ENCODE results near the gene VPREB1.

VPREB1 gene

DNA sequence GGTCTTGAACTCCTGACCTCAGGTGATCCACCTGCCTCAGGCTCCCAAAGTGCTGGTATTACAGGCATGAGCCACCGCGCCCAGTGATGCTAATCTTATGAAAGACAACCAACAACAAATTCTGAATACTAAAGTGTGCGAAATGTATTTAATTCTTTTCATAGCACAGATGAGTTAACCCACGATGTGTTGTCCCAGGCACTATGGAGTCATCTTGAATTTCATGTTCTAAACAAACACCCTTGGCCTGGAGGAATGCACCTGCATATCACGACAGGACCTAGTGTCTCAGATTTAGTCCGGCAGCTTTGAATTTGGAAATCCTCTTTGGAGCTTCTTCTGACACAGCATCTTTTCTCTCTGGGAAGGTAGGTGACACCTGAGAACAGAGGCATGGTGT is 16.2 kb upstream of the VPREB1 start:
- WGBS (ENCODE audit: extremely low coverage, insufficient coverage, low lambda C conversion rate): no CpG with 5 or more reads among the region's 6 CpGs
- H3K27me3 ChIP-seq (ENCODE audit: insufficient read depth, low read length, poor library complexity): peaks cover 22% of the 10 kb centered on the region

DNA sequence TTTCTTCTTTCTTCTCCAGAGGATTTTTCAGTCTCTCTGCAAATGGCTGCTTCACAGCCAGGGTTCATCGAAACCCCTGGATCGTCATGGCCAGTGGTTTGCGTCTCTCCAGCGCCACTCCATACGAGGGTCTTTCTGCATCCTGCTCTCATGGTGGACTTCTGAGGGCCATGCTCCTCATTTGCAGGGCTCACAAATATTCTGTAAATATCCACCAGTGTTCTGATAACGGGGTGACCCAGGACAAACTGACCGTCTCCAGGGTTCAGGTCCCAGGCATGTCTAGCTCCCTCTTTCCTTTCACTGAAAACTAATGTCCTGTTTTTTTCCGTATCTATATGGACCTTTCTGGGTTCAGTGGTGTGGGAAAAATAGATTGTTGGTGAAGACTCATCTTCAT is 15.7 kb upstream of the VPREB1 start:
- no peak overlapping the region for H4K5ac ChIP-seq (ENCODE audit: low read length)
- H2BK5ac ChIP-seq (ENCODE audit: low read length): no peak overlapping the region
- no peak overlapping the region for H3K27ac ChIP-seq (ENCODE audit: low read depth, low read length)
- H3K18ac ChIP-seq (ENCODE audit: low read length): no peak overlapping the region
- H3K4me3 ChIP-seq (ENCODE audit: low read length): no peak overlapping the region
- no peak overlapping the region for H4K8ac ChIP-seq (ENCODE audit: low read depth, low read length)
- H3K36me3 ChIP-seq (ENCODE audit: control insufficient read depth, insufficient read depth, low read length): no peaks in the 10 kb centered on the region
- H3K27me3 ChIP-seq (ENCODE audit: insufficient read depth, low read length, poor library complexity): peaks cover 25% of the 10 kb centered on the region
- H3K79me1 ChIP-seq (ENCODE audit: low read length): no peaks in the 10 kb centered on the region
- no peak overlapping the region for H3K4me2 ChIP-seq (ENCODE audit: low read length)
- H2BK15ac ChIP-seq (replicated peaks; ENCODE audit: low read depth): no peak overlapping the region
- H3K56ac ChIP-seq (ENCODE audit: low read length): no peak overlapping the region
- H3K79me2 ChIP-seq (ENCODE audit: control insufficient read depth, insufficient read depth, low read length): no peaks in the 10 kb centered on the region
- DNase-seq: no peak
- H3K4ac ChIP-seq (ENCODE audit: low read depth, low read length): no peak overlapping the region
- H2BK120ac ChIP-seq (ENCODE audit: low read depth, low read length): no peak overlapping the region
- no peak overlapping the region for H3K9ac ChIP-seq (ENCODE audit: low read length)
- no CpG with 5 or more reads among the region's 8 CpGs for WGBS (ENCODE audit: extremely low coverage, insufficient coverage, low lambda C conversion rate)
- H2AK5ac ChIP-seq (ENCODE audit: low read length): no peak overlapping the region
- no peak overlapping the region for H3K23ac ChIP-seq (ENCODE audit: low read length)
- no peaks in the 10 kb centered on the region for H3K4me1 ChIP-seq (ENCODE audit: control insufficient read depth, low read depth, low read length)

More for the DNA sequence above, 16.2 kb upstream of the VPREB1 start:
- H4K8ac ChIP-seq (ENCODE audit: low read depth, low read length): no peak overlapping the region
- H3K27ac ChIP-seq (ENCODE audit: low read depth, low read length): no peak overlapping the region
- no peak overlapping the region for H3K56ac ChIP-seq (ENCODE audit: low read length)
- H2BK120ac ChIP-seq (ENCODE audit: low read depth, low read length): no peak overlapping the region
- no peak overlapping the region for H3K4me2 ChIP-seq (ENCODE audit: low read length)
- no peak overlapping the region for H2BK15ac ChIP-seq (replicated peaks; ENCODE audit: low read depth)
- no peaks in the 10 kb centered on the region for H3K4me1 ChIP-seq (ENCODE audit: control insufficient read depth, low read depth, low read length)
- DNase-seq: no peak
- no peak overlapping the region for H3K4ac ChIP-seq (ENCODE audit: low read depth, low read length)
- H2BK5ac ChIP-seq (ENCODE audit: low read length): no peak overlapping the region
- H4K5ac ChIP-seq (ENCODE audit: low read length): no peak overlapping the region
- no peak overlapping the region for H3K18ac ChIP-seq (ENCODE audit: low read length)
- no peak overlapping the region for H3K9ac ChIP-seq (ENCODE audit: low read length)
- H3K36me3 ChIP-seq (ENCODE audit: control insufficient read depth, insufficient read depth, low read length): no peaks in the 10 kb centered on the region
- H3K79me2 ChIP-seq (ENCODE audit: control insufficient read depth, insufficient read depth, low read length): no peaks in the 10 kb centered on the region
- no peaks in the 10 kb centered on the region for H3K79me1 ChIP-seq (ENCODE audit: low read length)
- no peak overlapping the region for H3K23ac ChIP-seq (ENCODE audit: low read length)
- H2AK5ac ChIP-seq (ENCODE audit: low read length): no peak overlapping the region
- no peak overlapping the region for H3K4me3 ChIP-seq (ENCODE audit: low read length)

DNA sequence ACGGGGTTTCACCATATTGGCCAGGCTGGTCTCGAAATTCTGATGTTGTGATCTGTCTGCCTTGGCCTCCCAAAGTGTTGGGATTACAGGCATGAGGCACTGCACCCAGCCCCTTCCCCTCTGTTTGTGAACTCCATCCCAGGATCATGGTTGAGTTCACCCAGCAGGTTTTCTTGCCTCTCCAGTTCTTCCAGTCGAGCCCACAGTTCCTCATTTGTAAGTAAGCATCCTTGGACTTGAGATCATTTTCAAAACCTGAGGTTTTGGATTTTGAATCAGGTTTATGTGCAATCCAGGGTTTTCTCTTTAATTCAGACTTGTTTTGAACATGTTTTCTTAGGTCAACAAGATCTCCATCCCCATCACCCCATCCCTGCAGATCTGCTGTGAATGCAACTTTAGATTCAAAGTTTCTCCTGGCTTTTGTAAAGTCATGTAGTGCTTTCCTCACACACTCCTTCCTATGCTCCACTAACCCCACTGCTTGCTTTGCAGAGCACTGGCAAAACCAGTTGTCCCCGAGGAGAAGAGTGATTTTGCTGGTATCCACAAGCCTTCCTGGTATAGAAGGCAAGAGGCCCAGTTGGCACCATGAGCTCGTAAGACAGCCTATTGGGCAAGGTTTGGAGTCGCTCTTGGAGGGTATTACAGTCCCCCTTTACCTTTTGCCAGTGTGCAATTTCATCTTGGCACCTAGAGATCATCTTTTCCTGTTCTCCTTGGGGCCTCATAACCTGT is 14.7 kb upstream of the VPREB1 start:
- H3K27me3 ChIP-seq (ENCODE audit: insufficient read depth, low read length, poor library complexity): peaks cover 22% of the 10 kb centered on the region
- no peak overlapping the region for H3K4ac ChIP-seq (ENCODE audit: low read depth, low read length)
- H2BK120ac ChIP-seq (ENCODE audit: low read depth, low read length): no peak overlapping the region
- H3K4me3 ChIP-seq (ENCODE audit: low read length): no peak overlapping the region
- H3K9ac ChIP-seq (ENCODE audit: low read length): no peak overlapping the region
- H3K56ac ChIP-seq (ENCODE audit: low read length): no peak overlapping the region
- no peak overlapping the region for H3K4me2 ChIP-seq (ENCODE audit: low read length)
- no peak overlapping the region for H2BK5ac ChIP-seq (ENCODE audit: low read length)
- no peak for DNase-seq
- H3K79me1 ChIP-seq (ENCODE audit: low read length): no peaks in the 10 kb centered on the region
- no peaks in the 10 kb centered on the region for H3K4me1 ChIP-seq (ENCODE audit: control insufficient read depth, low read depth, low read length)
- no peak overlapping the region for H2AK5ac ChIP-seq (ENCODE audit: low read length)
- no peaks in the 10 kb centered on the region for H3K79me2 ChIP-seq (ENCODE audit: control insufficient read depth, insufficient read depth, low read length)
- no peak overlapping the region for H3K18ac ChIP-seq (ENCODE audit: low read length)
- no peak overlapping the region for H4K5ac ChIP-seq (ENCODE audit: low read length)
- no peak overlapping the region for H3K27ac ChIP-seq (ENCODE audit: low read depth, low read length)
- WGBS (ENCODE audit: extremely low coverage, insufficient coverage, low lambda C conversion rate): no CpG with 5 or more reads among the region's 6 CpGs
- no peaks in the 10 kb centered on the region for H3K36me3 ChIP-seq (ENCODE audit: control insufficient read depth, insufficient read depth, low read length)
- H4K8ac ChIP-seq (ENCODE audit: low read depth, low read length): no peak overlapping the region
- H3K23ac ChIP-seq (ENCODE audit: low read length): no peak overlapping the region
- H2BK15ac ChIP-seq (replicated peaks; ENCODE audit: low read depth): no peak overlapping the region

DNA sequence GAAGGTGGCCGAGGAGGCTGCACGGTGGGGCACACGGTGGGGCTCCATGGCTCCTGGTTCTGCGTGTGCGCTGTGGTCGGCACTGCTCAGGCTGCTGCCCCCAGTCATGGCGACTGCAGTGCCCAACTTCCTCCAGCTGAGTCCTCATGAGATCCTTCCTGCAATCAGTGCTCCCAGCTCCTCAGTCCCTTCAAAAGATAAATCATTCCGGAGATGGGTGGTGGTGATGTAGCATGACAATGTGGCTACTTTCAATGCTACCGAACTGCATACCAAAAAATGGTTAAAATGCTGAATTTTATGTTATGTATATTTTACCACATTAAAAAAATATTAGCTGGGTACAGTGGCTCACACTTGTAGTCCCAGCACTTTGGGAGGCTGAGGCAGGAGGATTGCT is 14.1 kb upstream of the VPREB1 start:
- H4K5ac ChIP-seq (ENCODE audit: low read length): no peak overlapping the region
- no peak overlapping the region for H3K4ac ChIP-seq (ENCODE audit: low read depth, low read length)
- H3K36me3 ChIP-seq (ENCODE audit: control insufficient read depth, insufficient read depth, low read length): no peaks in the 10 kb centered on the region
- peaks cover 18% of the 10 kb centered on the region for H3K27me3 ChIP-seq (ENCODE audit: insufficient read depth, low read length, poor library complexity)
- H3K4me1 ChIP-seq (ENCODE audit: control insufficient read depth, low read depth, low read length): no peaks in the 10 kb centered on the region
- H3K4me3 ChIP-seq (ENCODE audit: low read length): no peak overlapping the region
- no peak overlapping the region for H3K27ac ChIP-seq (ENCODE audit: low read depth, low read length)
- H3K4me2 ChIP-seq (ENCODE audit: low read length): no peak overlapping the region
- no peak overlapping the region for H4K8ac ChIP-seq (ENCODE audit: low read depth, low read length)
- no peak overlapping the region for H2BK120ac ChIP-seq (ENCODE audit: low read depth, low read length)
- DNase-seq: no peak
- H2BK5ac ChIP-seq (ENCODE audit: low read length): no peak overlapping the region
- H3K56ac ChIP-seq (ENCODE audit: low read length): no peak overlapping the region
- WGBS (ENCODE audit: extremely low coverage, insufficient coverage, low lambda C conversion rate): no CpG with 5 or more reads among the region's 9 CpGs
- H3K79me1 ChIP-seq (ENCODE audit: low read length): no peaks in the 10 kb centered on the region
- H3K23ac ChIP-seq (ENCODE audit: low read length): no peak overlapping the region
- no peak overlapping the region for H2BK15ac ChIP-seq (replicated peaks; ENCODE audit: low read depth)
- H3K9ac ChIP-seq (ENCODE audit: low read length): no peak overlapping the region
- no peak overlapping the region for H2AK5ac ChIP-seq (ENCODE audit: low read length)
- no peaks in the 10 kb centered on the region for H3K79me2 ChIP-seq (ENCODE audit: control insufficient read depth, insufficient read depth, low read length)
- H3K18ac ChIP-seq (ENCODE audit: low read length): no peak overlapping the region

DNA sequence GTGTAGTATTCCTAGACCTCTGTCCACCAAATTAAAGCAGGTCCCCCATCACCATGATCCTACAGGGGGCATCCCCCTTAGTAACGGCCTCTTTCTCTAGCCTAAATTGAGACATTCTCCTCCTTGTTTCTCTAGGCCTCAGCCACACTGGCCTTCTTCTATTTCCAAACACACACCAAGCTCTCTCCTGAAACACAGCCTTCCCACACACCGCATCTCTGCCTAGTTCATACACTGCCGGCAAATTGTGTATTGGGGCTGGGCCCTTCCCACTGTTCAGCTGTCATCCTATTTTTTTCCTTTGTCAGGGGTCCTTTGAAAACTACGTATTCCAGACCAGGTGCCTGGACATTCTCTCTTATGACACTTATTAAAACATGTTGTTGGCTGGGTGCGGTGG is 11.5 kb upstream of the VPREB1 start:
- no peaks in the 10 kb centered on the region for H3K36me3 ChIP-seq (ENCODE audit: control insufficient read depth, insufficient read depth, low read length)
- WGBS (ENCODE audit: extremely low coverage, insufficient coverage, low lambda C conversion rate): no CpG with 5 or more reads among the region's 5 CpGs

DNA sequence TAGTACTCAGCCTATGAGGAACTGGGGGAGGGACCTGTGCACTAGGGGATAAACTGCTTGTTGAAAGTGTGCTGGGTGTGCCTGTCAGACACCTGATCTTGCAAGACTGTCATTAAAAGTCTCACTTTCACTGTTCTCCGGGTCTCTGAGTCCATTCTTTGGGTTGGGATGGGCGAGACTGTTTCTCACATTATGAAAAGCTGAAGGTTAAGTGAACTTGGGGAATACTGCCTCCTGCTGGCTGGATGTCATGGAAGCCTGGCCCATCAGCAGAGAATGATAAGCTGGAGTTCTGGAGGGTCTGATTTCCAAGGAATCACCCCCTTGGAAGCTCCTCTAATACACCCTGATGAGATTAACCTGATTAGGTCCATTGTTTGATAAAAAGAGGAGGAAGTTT is 9.0 kb upstream of the VPREB1 start:
- Histone ChIP-seq H4K5ac (ENCODE audit: low read length) (no peak overlapping the region), H3K79me1 (ENCODE audit: low read length) (no peaks in the 10 kb centered on the region), H3K56ac (ENCODE audit: low read length) (no peak overlapping the region), H3K4me3 (ENCODE audit: low read length) (no peak overlapping the region), H3K18ac (ENCODE audit: low read length) (no peak overlapping the region), H3K4ac (ENCODE audit: low read depth, low read length) (no peak overlapping the region), H3K36me3 (ENCODE audit: control insufficient read depth, insufficient read depth, low read length) (no peaks in the 10 kb centered on the region), H2BK5ac (ENCODE audit: low read length) (no peak overlapping the region), H2BK15ac (replicated peaks; ENCODE audit: low read depth) (no peak overlapping the region), H3K4me1 (ENCODE audit: control insufficient read depth, low read depth, low read length) (no peaks in the 10 kb centered on the region), H3K27me3 (ENCODE audit: insufficient read depth, low read length, poor library complexity) (peaks cover 12% of the 10 kb centered on the region), H3K9ac (ENCODE audit: low read length) (no peak overlapping the region), H2AK5ac (ENCODE audit: low read length) (no peak overlapping the region), H4K8ac (ENCODE audit: low read depth, low read length) (no peak overlapping the region), H3K23ac (ENCODE audit: low read length) (no peak overlapping the region), H2BK120ac (ENCODE audit: low read depth, low read length) (no peak overlapping the region), H3K79me2 (ENCODE audit: control insufficient read depth, insufficient read depth, low read length) (no peaks in the 10 kb centered on the region), H3K27ac (ENCODE audit: low read depth, low read length) (no peak overlapping the region), H3K4me2 (ENCODE audit: low read length) (no peak overlapping the region)
- DNase-seq: peak; percentile 61
- WGBS (ENCODE audit: extremely low coverage, insufficient coverage, low lambda C conversion rate): no CpG with 5 or more reads among the region's 2 CpGs

More for the DNA sequence above, 11.5 kb upstream of the VPREB1 start:
- H2BK15ac ChIP-seq (replicated peaks; ENCODE audit: low read depth): no peak overlapping the region
- H3K4ac ChIP-seq (ENCODE audit: low read depth, low read length): no peak overlapping the region
- no peak overlapping the region for H4K5ac ChIP-seq (ENCODE audit: low read length)
- no peaks in the 10 kb centered on the region for H3K79me1 ChIP-seq (ENCODE audit: low read length)
- H3K23ac ChIP-seq (ENCODE audit: low read length): no peak overlapping the region
- no peak for DNase-seq
- peaks cover 15% of the 10 kb centered on the region for H3K27me3 ChIP-seq (ENCODE audit: insufficient read depth, low read length, poor library complexity)
- no peak overlapping the region for H2BK120ac ChIP-seq (ENCODE audit: low read depth, low read length)
- no peak overlapping the region for H2AK5ac ChIP-seq (ENCODE audit: low read length)
- H3K4me2 ChIP-seq (ENCODE audit: low read length): no peak overlapping the region
- H3K4me3 ChIP-seq (ENCODE audit: low read length): no peak overlapping the region
- no peak overlapping the region for H3K27ac ChIP-seq (ENCODE audit: low read depth, low read length)
- H3K9ac ChIP-seq (ENCODE audit: low read length): no peak overlapping the region
- no peak overlapping the region for H4K8ac ChIP-seq (ENCODE audit: low read depth, low read length)
- H3K56ac ChIP-seq (ENCODE audit: low read length): no peak overlapping the region
- no peaks in the 10 kb centered on the region for H3K79me2 ChIP-seq (ENCODE audit: control insufficient read depth, insufficient read depth, low read length)
- no peak overlapping the region for H2BK5ac ChIP-seq (ENCODE audit: low read length)
- no peak overlapping the region for H3K18ac ChIP-seq (ENCODE audit: low read length)
- H3K4me1 ChIP-seq (ENCODE audit: control insufficient read depth, low read depth, low read length): no peaks in the 10 kb centered on the region
